SKM-1 (cell line): ENCODE data around the gene VAV2.

ENCODE experiments used
- DNase-seq: peaks from one replicate; lab custom pipeline; 2025; ENCODE audit not compliant: unreplicated experiment; lab: John Stamatoyannopoulos, UW

Gene VAV2

DNA sequence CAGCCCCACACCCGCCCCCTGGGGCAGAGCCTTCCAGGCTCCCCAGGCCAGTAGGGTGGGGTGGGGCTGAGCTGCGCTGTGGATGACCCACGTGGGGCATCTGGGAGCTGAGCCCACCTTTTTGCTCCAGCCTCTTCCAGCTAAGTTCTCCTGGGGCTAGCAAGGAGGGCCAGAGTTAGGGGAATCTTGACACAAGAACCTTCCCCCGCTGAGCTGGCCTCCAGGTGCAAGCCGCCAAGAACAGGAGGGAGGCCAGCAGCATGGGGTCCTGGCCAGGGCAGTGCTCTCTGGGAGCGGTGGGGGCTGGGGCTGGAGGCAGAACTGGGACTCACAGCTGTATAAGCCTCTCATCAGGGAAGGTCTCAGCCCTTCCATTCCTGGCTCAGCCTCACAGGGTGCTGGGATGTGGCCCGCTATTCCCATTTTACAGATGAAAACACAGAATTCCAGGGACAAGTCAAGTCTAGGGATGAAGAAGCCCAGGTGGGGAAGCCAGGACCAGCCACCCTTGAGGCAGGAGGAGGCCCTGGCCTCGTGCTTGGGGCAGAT is 275.5 kb downstream of the VAV2 start:
- no peak for DNase-seq

DNA sequence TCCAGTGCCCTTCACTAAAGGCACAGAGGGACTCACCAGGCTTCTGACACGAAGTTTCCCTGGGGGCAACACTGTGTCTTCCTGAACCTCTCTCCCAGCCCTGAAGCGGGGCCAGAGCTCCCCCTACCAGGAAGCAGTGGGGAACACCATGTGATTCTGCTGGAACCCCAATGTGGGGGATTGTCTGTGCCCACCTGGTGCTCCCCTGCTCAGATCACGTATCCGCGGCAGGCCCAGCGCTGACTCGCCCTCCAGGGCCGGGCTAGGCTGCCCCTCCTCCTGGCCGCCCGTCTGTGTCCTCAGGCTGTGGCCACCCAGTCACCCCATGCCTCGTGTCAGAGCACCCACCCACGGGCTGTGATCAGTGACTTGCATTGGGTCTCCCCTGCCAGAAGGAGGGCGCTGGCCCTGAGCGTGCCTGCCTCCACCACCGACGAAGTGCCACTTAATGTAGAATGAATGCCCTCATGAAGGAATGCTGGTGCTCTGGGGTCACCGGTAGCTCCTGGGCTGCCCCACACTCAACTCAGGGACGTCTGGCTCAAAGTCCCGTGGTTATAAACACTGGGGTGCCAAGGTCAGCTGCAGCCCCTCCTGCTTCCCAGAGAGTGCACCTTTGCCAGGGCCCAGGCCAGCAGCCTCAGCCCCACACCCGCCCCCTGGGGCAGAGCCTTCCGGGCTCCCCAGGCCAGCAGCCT is 276.1 kb downstream of the VAV2 start:
- no peak for DNase-seq

DNA sequence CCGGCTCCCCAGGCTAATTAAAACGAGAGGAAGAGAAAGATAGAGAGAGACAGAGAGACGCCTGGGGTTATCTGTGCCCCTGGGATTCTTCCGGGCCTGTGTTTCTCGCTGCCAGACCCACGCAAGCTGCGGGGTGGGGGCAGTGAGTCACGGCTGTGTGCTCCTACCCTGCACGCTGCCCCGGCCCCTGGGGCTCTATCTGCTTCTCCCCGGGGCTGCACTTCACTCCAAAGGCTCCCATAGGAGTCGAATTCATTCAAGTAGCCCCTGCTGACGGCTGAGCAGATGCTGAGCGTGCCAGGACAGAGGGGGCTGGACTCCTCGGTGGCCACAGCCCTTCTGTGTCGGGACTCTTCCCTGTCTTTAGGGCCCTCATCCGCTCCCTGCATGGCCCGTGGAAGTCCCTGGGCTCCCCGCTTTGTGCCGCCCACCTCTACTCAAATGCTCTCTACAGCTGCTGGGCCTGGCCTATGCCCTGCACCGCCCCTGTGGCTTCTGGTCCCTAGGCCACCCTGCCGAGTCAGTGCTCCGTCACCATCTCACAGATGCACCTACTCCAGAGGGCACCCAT is 276.7 kb downstream of the VAV2 start:
- DNase-seq = no peak

DNA sequence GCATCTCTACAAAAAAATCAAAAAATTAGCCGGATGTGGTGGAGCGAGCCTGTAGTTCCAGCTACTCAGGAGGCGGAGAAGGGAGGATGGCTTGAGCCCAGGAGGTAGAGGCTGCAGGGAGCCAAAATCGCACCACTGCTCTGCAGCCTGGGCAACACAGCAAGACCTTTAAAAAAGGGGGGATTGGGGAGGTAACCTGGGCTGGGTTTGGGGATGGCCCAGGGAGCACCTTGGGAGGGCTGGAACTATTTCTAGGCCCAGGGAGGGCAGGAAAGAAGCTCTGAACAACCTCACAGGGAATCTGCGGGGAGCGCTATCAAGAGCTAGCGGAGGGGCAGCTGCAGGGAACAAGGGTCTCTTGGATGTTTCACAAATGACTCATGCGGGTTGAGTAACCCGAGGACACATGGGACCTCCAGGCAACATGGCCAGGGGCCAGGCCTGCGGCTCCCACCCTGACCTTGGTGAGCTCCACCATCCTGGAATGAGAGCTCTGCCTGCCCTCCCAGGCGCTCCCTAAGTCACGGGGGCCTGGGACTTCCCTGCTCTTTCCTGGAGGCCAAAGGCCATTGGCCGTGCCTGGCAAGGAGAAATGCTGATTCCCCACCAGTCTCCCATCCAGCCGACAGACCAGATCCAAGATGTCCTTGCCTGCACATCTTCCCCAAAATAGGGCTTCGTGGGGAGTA is 277.4 kb downstream of the VAV2 start:
- no peak for DNase-seq

DNA sequence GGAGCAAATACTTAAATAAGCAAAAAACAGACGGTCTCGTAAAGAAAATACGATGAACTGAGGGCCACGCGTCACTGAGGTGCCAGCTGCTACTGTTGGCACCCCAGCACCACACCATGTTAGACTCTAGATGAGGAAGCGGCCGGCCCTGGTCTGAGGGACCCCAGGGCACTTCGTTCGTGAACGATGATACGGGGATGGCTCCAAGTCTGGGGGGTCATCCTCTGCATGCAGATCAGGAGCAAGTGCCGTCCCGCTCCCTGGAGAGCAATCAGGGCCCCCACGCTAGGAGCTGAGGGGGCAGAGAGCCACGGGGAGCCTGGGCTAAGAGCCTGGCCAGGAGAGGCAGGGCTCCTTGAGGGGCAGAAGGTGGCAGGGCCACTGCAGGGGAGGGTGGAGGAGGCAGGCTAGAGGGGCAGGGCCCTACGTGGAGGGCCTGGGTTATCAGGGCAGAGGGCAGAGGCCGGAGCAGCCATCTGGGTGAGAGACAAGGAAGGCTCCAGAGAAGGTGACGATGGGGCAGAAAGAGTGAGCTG is 278.1 kb downstream of the VAV2 start:
- no peak for DNase-seq

DNA sequence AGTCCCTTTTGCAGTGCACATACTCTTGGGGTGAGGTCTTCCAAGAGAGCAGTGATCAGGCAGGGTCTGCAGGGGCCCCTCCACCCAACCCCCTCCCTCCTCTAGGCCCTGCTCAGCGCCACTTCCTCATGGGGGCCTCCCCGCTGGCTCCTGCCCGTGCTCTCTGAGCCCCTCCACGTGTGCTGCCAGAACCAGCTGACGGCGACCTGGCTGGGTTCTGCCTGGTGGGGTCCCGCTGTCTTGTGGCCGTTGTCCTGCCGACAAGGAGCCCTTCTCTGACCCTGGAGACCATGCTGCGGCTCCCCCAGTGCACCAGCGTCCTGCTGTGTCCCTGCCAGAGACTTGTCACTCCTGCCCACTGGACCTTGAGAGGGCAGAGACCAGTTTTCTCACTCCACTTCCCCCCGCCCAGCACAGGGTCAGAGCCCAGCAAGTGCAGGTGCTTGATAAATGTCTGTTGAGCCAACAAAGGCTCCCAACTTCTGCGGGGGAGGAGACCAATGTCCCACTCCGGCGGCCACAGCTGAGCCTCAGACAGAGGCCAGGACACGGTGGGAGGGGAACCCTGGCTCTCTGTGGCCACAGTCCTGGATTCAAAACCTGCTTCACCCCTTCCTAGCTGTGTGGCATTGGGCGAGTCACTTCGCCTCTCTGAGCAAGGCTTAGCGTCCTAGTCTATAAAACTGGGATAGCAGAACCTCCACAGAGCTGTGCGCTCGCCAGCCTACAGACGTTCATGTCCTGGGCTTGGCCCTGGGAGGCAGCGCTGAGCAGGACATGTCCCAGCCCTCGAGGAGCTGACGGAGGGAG is 278.8 kb downstream of the VAV2 start:
- no peak for DNase-seq

DNA sequence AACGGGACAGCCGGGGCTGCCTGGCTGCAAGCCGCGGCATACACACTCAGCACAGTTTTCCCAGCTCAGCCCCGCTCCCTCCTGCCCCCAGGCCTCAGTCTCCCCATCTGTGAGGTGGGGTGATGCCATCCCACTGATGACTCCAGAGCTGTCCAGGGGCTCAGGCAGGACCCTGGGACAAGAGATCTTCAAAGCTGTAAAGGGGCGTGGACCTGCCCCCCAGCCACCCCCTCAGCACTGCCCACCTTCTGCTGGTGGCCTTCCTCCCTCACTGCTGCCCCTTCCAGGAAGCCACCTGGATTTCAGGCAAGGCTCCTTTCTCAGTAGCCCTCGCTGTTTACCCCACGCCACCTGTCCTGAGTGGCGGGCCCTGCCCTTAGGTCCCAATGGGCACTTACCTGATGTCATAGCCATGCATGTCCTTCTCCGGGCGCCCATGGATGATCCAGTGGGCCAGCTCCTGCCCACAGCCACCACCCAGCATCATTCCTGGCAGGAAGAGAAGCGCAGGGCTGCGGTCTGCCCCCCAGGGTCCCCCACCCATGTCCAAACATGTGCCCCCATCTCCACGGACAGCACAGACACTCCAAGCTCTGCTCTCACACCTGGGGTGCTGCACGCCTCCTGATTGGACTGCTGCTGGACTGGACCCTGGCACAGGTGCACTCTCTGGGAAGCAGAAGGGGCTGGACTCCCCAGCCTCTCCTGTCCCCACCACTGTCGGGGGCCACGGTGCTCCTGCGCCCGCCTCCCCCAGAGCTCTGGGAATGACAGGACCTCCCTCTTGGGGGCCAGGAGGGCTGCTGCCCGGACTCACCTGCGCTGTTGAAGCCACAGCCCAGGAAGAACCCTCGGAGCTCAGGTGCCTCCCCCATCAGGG is 279.7 kb downstream of the VAV2 start:
- DNase-seq = no peak
